GM23338 (cell line): Measurements from ENCODE around the gene PDXK. TPM values are rescaled to one million over a fixed set of nuclear protein-coding genes. Genes with fewer than 3 reads are reported as not detected.
"Not testable (repeated sequence)": the region's sequence is repeated elsewhere in the genome, so short reads cannot be mapped to it uniquely, and the experiment has no call there.

ENCODE experiments used
- ATAC-seq: fragments of 200-7000 bp; cut with Tn5 transposase; 3 replicates; pipeline ENCODE4 v1.9.1; 2020
- DNase-seq: peaks from one replicate; pipeline ENCODE4 v3.0.0-alpha.2; 2015; ENCODE audit warnings: low spot score
- H2AFZ ChIP-seq: fragments of 200-600 bp; sonication (generic); 2 replicates; pipeline ENCODE4 v1.8.0; 2016; ENCODE audit warnings: antibody characterized with exemption, mild to moderate bottlenecking, moderate library complexity
- H3F3A ChIP-seq: fragments of 200-600 bp; sonication (generic); replicated peaks from 2 replicates; pipeline ENCODE4 v1.8.0; 2017; ENCODE audit warnings: antibody characterized with exemption, mixed run types, low read depth
- H3K27ac ChIP-seq: fragments of 200-600 bp; sonication (generic); 2 replicates; pipeline ENCODE4 v1.6.1; 2016; ENCODE audit warnings: low read depth
- H3K27me3 ChIP-seq: fragments of 200-600 bp; sonication (generic); 2 replicates; pipeline ENCODE4 v1.8.0; 2016; ENCODE audit warnings: mild to moderate bottlenecking, mixed run types, moderate library complexity; ENCODE audit not compliant: insufficient read depth
- H3K36me3 ChIP-seq: fragments of 200-600 bp; sonication (generic); 2 replicates; pipeline ENCODE4 v1.8.0; 2016; ENCODE audit warnings: mild to moderate bottlenecking; ENCODE audit not compliant: insufficient read depth
- H3K4me1 ChIP-seq: fragments of 200-600 bp; sonication (generic); 2 replicates; pipeline ENCODE4 v1.8.0; 2016; ENCODE audit warnings: mild to moderate bottlenecking, moderate library complexity; ENCODE audit not compliant: insufficient read depth
- H3K4me2 ChIP-seq: fragments of 200-600 bp; sonication (generic); 2 replicates; pipeline ENCODE4 v1.7.1; 2017; ENCODE audit warnings: mixed run types
- H3K4me3 ChIP-seq: fragments of 200-600 bp; sonication (generic); 2 replicates; pipeline ENCODE4 v1.6.1; 2016; ENCODE audit warnings: mixed run types
- H3K79me2 ChIP-seq: fragments of 200-600 bp; sonication (generic); replicated peaks from 2 replicates; pipeline ENCODE4 v1.8.0; 2017; ENCODE audit warnings: mild to moderate bottlenecking; ENCODE audit not compliant: insufficient read depth
- H3K9me2 ChIP-seq: fragments of 200-600 bp; sonication (generic); 2 replicates; pipeline ENCODE4 v1.8.0; 2017; ENCODE audit not compliant: insufficient read depth
- H4K20me1 ChIP-seq: fragments of 200-600 bp; sonication (generic); replicated peaks from 2 replicates; pipeline ENCODE4 v1.8.0; 2017; ENCODE audit warnings: mild to moderate bottlenecking; ENCODE audit not compliant: insufficient read depth
- H3K27ac Mint-ChIP-seq: 2 replicates; pipeline ENCODE4 v1.8.0; 2020; ENCODE audit warnings: inconsistent platforms, mild to moderate bottlenecking, moderate library complexity, mixed read lengths
- H3K27me3 Mint-ChIP-seq: 3 replicates; pipeline ENCODE4 v1.8.0; 2022; ENCODE audit warnings: low read depth, mild to moderate bottlenecking, moderate library complexity, mixed read lengths, inconsistent platforms; ENCODE audit not compliant: insufficient read depth, poor library complexity
- H3K36me3 Mint-ChIP-seq: 3 replicates; pipeline ENCODE4 v1.8.0; 2021; ENCODE audit warnings: low read depth, mild to moderate bottlenecking, inconsistent platforms, moderate library complexity, mixed read lengths
- H3K4me1 Mint-ChIP-seq: 3 replicates; pipeline ENCODE4 v1.8.0; 2020; ENCODE audit warnings: mild to moderate bottlenecking, inconsistent platforms, mixed read lengths
- H3K4me3 Mint-ChIP-seq: 3 replicates; pipeline ENCODE4 v1.8.0; 2021; ENCODE audit warnings: moderate library complexity, mild to moderate bottlenecking, inconsistent platforms, mixed read lengths
- H3K9me3 Mint-ChIP-seq: 3 replicates; pipeline ENCODE4 v1.8.0; 2020; ENCODE audit warnings: moderate library complexity, mild to moderate bottlenecking, inconsistent platforms, mixed read lengths
- CTCF ChIP-seq, 2 experiments: fragments of 200-600 bp in 1 of 2; sonication (generic) in 1 of 2; conservative IDR thresholded peaks; 2 replicates each; pipeline versions ENCODE4 v1.5.1 to v1.6.1; 2016 to 2017; ENCODE audit warnings: antibody characterized with exemption in 2 of 2, low read depth in 2 of 2, mild to moderate bottlenecking in 2 of 2, moderate library complexity in 1 of 2
- ETS1 ChIP-seq: IDR thresholded peaks from 2 replicates; pipeline ENCODE4 v1.6.1; 2016; ENCODE audit warnings: antibody characterized with exemption
- REST ChIP-seq: IDR thresholded peaks from one replicate; pipeline ENCODE4 v1.6.1; 2018; ENCODE audit warnings: antibody characterized with exemption; ENCODE audit not compliant: unreplicated experiment
- ZNF331 ChIP-seq: fragments of 250-450 bp; sonication (Bioruptor Pico); IDR thresholded peaks from 2 replicates; pipeline ENCODE4 v1.5.0; 2020; ENCODE audit warnings: low read depth, mild to moderate bottlenecking, moderate library complexity
- polyA plus RNA-seq: library from polyadenylated mRNA; unstranded; fragments of >200 nt; fragmentation: Nextera tagmentation; extraction: Ambion mirVana; gene quantifications from 2 replicates; pipeline ENCODE4 v1.2.1, GENCODE V29; 2016
- total RNA-seq: library from RNA; depleted of rRNA; stranded (reverse); fragments of >200 nt; shearing (Covaris generic); gene quantifications from 2 replicates; pipeline ENCODE4 v1.2.3, GENCODE V29; 2014

Gene PDXK
- total and polyA plus RNA-seq, 2 experiments from 2014 or later: 53.2 to 66.3 TPM

GRCh38 chr21:43697758-43698643, 20.9 kb upstream of the PDXK start (continued):
- TF ChIP-seq REST (no peak), ETS1 (no peak), ZNF331 (CRISPR knock-in tag) (no peak), CTCF (conservative IDR thresholded peaks at IDR 0.05; ENCODE audit: low read depth in 2 of 2) (no peak)

- not testable (repeated sequence) for H3K27ac Mint-ChIP-seq, H3F3A ChIP-seq, H3K36me3 ChIP-seq, ATAC-seq, H3K4me3 Mint-ChIP-seq, H2AFZ ChIP-seq, H3K4me3 ChIP-seq, H3K27me3 Mint-ChIP-seq, H3K4me2 ChIP-seq, H3K9me3 Mint-ChIP-seq, H3K79me2 ChIP-seq, H4K20me1 ChIP-seq, H3K9me2 ChIP-seq, H3K4me1 ChIP-seq, H3K27me3 ChIP-seq, DNase-seq
- H3K27ac ChIP-seq: 0 out of 2 replicates have a peak overlapping the region, but pooled peaks have one; percentile 39
- peaks cover 13% of the 10 kb centered on the region for H3K4me1 Mint-ChIP-seq
- H3K36me3 Mint-ChIP-seq: peaks cover 29% of the 10 kb centered on the region
These were observed 19.5 kb upstream of the PDXK start for GRCh38 chr21:43699492-43699777.
